ENCODE results near the gene RAB30. TPM values are rescaled to one million over a fixed set of nuclear protein-coding genes. Genes with fewer than 3 reads are reported as not detected.

The RAB30 gene
- total RNA-seq, 2 experiments from 2014 or later: 76.2 to 79.2 TPM

DNA sequence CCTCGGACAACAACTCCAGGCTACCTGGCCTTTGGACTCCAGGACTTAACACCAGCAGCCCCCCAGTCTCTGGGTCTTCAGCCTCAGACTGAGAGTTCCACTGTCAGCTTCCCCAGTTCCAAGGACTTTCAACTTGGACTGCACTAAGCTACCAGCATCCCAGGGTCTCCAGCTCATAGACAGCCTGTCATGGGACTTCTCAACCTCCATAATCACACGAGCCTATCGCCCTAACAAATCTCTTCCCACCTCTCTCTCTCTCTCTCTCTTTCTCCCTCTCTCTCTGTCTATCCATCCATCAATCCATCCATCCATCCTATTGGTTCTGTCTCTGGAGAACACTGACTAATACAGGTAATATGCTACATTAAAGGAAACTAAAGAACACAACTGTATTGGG is 10.7 kb downstream of the RAB30 start:
- H3K4me3 ChIP-seq (ENCODE audit: low read length): no peak overlapping the region
- TF ChIP-seq, protein P1, sequence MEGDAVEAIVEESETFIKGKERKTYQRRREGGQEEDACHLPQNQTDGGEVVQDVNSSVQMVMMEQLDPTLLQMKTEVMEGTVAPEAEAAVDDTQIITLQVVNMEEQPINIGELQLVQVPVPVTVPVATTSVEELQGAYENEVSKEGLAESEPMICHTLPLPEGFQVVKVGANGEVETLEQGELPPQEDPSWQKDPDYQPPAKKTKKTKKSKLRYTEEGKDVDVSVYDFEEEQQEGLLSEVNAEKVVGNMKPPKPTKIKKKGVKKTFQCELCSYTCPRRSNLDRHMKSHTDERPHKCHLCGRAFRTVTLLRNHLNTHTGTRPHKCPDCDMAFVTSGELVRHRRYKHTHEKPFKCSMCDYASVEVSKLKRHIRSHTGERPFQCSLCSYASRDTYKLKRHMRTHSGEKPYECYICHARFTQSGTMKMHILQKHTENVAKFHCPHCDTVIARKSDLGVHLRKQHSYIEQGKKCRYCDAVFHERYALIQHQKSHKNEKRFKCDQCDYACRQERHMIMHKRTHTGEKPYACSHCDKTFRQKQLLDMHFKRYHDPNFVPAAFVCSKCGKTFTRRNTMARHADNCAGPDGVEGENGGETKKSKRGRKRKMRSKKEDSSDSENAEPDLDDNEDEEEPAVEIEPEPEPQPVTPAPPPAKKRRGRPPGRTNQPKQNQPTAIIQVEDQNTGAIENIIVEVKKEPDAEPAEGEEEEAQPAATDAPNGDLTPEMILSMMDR (IDR thresholded peaks at IDR 0.05): no peak
- H3K4me1 Mint-ChIP-seq (ENCODE audit: low read depth): peaks cover 39% of the 10 kb centered on the region
- POLR2A ChIA-PET: interaction anchor here (3.7 kb wide), 1 partner anchor 12 kb away, joined by 38 read pairs; the partner anchor contains the start of gene RAB30
- no peak overlapping the region for H3K27ac Mint-ChIP-seq
- peaks cover 13% of the 10 kb centered on the region for H3K4me1 ChIP-seq (ENCODE audit: insufficient read depth, low read length)
- CTCF ChIA-PET: no interaction called here
- no peak for ATAC-seq (ENCODE audit: poor library complexity)
- H3K9me3 Mint-ChIP-seq: no peaks in the 10 kb centered on the region
- no peaks in the 10 kb centered on the region for H3K27me3 ChIP-seq (ENCODE audit: control insufficient read depth in 1 of 2, insufficient read depth in 2 of 2, low read length in 2 of 2)
- no peaks in the 10 kb centered on the region for H3K9me3 ChIP-seq (ENCODE audit: control insufficient read depth in 1 of 2, insufficient read depth in 1 of 2, low read length in 2 of 2)
- no peak for DNase-seq
- H3K27me3 Mint-ChIP-seq: no peaks in the 10 kb centered on the region
- peaks cover 3% of the 10 kb centered on the region for H3K36me3 Mint-ChIP-seq (ENCODE audit: low read depth)
- intact Hi-C loops (cut with DNase I, micrococcal nuclease): no loop called here
- no peak overlapping the region for H3K27ac ChIP-seq (ENCODE audit: low read depth in 1 of 2, low read length in 2 of 2)
- H3K4me3 Mint-ChIP-seq: no peak overlapping the region
- no peaks in the 10 kb centered on the region for H3K36me3 ChIP-seq (ENCODE audit: insufficient read depth, low read length)

DNA sequence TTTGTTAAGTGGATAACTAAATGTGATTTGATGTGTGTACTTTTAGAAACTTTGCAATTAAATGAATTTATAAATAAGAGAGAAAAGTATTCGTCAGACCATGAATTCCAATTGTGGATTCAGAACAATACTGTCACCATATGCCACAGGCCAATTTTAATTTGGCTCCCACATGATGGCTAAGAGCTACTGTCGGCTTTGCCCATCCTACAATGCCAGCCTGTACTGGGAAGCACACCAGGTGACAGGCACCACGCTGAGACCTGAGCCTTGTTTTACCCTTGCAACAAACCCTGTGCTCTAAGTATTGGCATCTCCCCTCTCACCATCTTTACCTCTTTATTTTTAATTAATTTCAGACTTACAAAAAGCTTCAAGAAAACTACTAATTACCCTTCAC is 14.0 kb downstream of the RAB30 start:
- no peak for DNase-seq
- H3K27me3 ChIP-seq (ENCODE audit: control insufficient read depth in 1 of 2, insufficient read depth in 2 of 2, low read length in 2 of 2): no peaks in the 10 kb centered on the region
- TF ChIP-seq, protein P1 (IDR thresholded peaks at IDR 0.05): no peak
- H3K4me1 ChIP-seq (ENCODE audit: insufficient read depth, low read length): peaks cover 18% of the 10 kb centered on the region
- H3K36me3 ChIP-seq (ENCODE audit: insufficient read depth, low read length): no peaks in the 10 kb centered on the region
- POLR2A ChIA-PET: no interaction called here
- H3K9me3 ChIP-seq (ENCODE audit: control insufficient read depth in 1 of 2, insufficient read depth in 1 of 2, low read length in 2 of 2): no peaks in the 10 kb centered on the region
- Mint-ChIP-seq H3K9me3 (no peaks in the 10 kb centered on the region), H3K27ac (no peak overlapping the region), H3K27me3 (no peaks in the 10 kb centered on the region), H3K4me3 (no peak overlapping the region), H3K4me1 (ENCODE audit: low read depth) (peaks cover 40% of the 10 kb centered on the region), H3K36me3 (ENCODE audit: low read depth) (peaks cover 28% of the 10 kb centered on the region)
- no peak overlapping the region for H3K27ac ChIP-seq (ENCODE audit: low read depth in 1 of 2, low read length in 2 of 2)
- H3K4me3 ChIP-seq (ENCODE audit: low read length): no peak overlapping the region
- CTCF ChIA-PET: no interaction called here
- no peak for ATAC-seq (ENCODE audit: poor library complexity)
- intact Hi-C loops (cut with DNase I, micrococcal nuclease): no loop called here

DNA sequence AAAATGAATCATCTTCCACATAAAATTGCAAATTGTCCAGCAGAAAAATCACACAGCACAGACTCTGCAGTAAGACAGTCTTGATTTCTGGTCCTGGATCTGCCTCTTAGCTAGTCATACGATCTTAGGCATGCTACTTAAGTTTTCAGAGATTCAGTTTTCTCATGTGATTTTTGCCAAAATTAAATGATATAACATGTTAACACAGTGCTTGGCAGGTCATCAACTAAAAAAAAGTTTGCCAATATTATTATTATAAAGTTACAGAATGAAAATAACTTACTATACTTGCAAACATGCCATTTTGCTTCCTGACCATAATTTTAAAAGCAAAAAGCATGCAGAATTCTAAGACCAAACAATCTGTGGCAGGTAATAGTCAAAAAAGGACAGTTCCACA is 15.1 kb downstream of the RAB30 start:
- H3K27ac Mint-ChIP-seq: no peak overlapping the region
- ChIA-PET CTCF (interaction anchor here (0.6 kb wide), 1 partner anchor 167 kb away, joined by 3 read pairs; no protein-coding TSS in a partner anchor), POLR2A (interaction anchor here (0.6 to 1.3 kb wide), 2 partner anchors 15 to 52 kb away, joined by 3 to 4 read pairs; partner anchors contain the start of gene RAB30)
- DNase-seq (no peak), ATAC-seq (ENCODE audit: poor library complexity) (no peak)
- Histone ChIP-seq H3K27me3 (ENCODE audit: control insufficient read depth in 1 of 2, insufficient read depth in 2 of 2, low read length in 2 of 2) (no peaks in the 10 kb centered on the region), H3K9me3 (ENCODE audit: control insufficient read depth in 1 of 2, insufficient read depth in 1 of 2, low read length in 2 of 2) (no peaks in the 10 kb centered on the region), H3K27ac (ENCODE audit: low read depth in 1 of 2, low read length in 2 of 2) (no peak overlapping the region), H3K36me3 (ENCODE audit: insufficient read depth, low read length) (no peaks in the 10 kb centered on the region), H3K4me3 (ENCODE audit: low read length) (no peak overlapping the region), H3K4me1 (ENCODE audit: insufficient read depth, low read length) (peaks cover 13% of the 10 kb centered on the region)
- TF ChIP-seq, protein P1 (IDR thresholded peaks at IDR 0.05): no peak
- no peaks in the 10 kb centered on the region for H3K9me3 Mint-ChIP-seq
- peaks cover 38% of the 10 kb centered on the region for H3K36me3 Mint-ChIP-seq (ENCODE audit: low read depth)
- H3K27me3 Mint-ChIP-seq: no peaks in the 10 kb centered on the region
- intact Hi-C loops (cut with DNase I, micrococcal nuclease): no loop called here
- peaks cover 35% of the 10 kb centered on the region for H3K4me1 Mint-ChIP-seq (ENCODE audit: low read depth)
- H3K4me3 Mint-ChIP-seq: no peak overlapping the region
